WERI-Rb-1 (cell line): ENCODE data around the gene ANKRD7.

Source experiments
- DNase-seq: peaks from one replicate; pipeline ENCODE4 v3.0.0-alpha.2; 2020
- H3K27ac ChIP-seq: fragments of 250-450 bp; sonication (Bioruptor Pico); 2 replicates; pipeline ENCODE4 v1.5.1; 2020; ENCODE audit warnings: mild to moderate bottlenecking, moderate library complexity
- H3K27me3 ChIP-seq: fragments of 250-450 bp; sonication (Bioruptor Pico); 2 replicates; pipeline ENCODE4 v1.5.1; 2021; ENCODE audit warnings: mild to moderate bottlenecking, low read depth, moderate library complexity; ENCODE audit not compliant: insufficient read depth, severe bottlenecking
- H3K36me3 ChIP-seq: fragments of 250-450 bp; sonication (Bioruptor Pico); 2 replicates; pipeline ENCODE4 v1.5.1; 2020; ENCODE audit warnings: mild to moderate bottlenecking, moderate library complexity
- H3K4me3 ChIP-seq: 2 replicates; pipeline ENCODE4 v1.5.1; 2011; ENCODE audit warnings: low read depth, mild to moderate bottlenecking, control low read depth, low read length
- H3K9me3 ChIP-seq: fragments of 250-450 bp; sonication (Bioruptor Pico); 2 replicates; pipeline ENCODE4 v1.5.1; 2021; ENCODE audit warnings: mild to moderate bottlenecking, moderate library complexity; ENCODE audit not compliant: severe bottlenecking
- TF ChIP-seq, protein P1 (sequence below): IDR thresholded peaks from 2 replicates; pipeline ENCODE4 v1.5.1; 2011; ENCODE audit warnings: low read depth, mild to moderate bottlenecking, control low read depth, inconsistent platforms, low read length

The ANKRD7 gene

DNA sequence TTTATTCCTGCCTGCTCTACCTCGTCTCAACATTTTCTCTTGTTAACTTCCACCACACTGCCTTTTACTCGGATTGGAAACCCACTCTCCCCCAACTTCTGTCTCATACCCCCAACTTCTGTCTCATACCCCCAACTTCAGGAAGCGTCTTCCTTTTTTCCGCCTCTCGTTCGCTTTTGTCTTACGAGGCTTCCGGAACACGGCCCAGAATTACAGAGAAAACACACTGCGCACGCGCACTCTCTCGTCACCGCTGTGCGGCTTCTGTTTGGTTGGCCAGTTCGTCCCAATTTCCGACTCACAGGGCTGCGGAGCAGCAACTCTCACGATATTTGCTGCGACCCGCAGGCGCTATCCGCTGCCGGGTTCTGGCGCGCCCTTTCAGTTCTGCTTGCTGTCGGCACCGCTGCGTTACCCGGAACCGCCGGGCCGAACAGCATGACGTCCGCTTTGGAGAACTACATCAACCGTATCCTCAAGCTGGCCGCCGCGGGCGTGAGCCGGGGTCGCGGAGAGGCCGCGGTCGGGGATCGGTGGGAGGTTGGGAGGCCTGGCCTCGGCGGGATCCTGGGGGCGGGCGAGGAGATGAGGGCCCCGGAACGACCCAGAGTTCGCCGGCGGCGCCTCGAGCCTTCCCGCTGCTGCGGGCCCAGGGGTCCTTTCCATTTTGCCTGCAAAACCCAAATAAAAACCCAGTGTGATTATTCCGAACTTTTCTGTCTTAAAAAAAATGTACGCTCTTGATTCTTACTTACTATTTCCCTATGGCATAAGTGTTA is 40.5 kb upstream of the ANKRD7 start, which contains the start of gene LSM8:
Gene LSM8, plus strand, starts transcription at position 379 of the 779 bp plus-strand sequence. Its CDS starts 60 bp downstream, at position 439.
- Histone ChIP-seq H3K36me3 (peaks cover 35% of the 10 kb centered on the region), H3K4me3 (peak within 1 kb of the TSS; percentile 87), H3K27ac (peak within 1 kb of the TSS; percentile 98), H3K9me3 (peaks cover 2% of the 10 kb centered on the region), H3K27me3 (no peaks in the 10 kb centered on the region)
- TF ChIP-seq, protein P1, sequence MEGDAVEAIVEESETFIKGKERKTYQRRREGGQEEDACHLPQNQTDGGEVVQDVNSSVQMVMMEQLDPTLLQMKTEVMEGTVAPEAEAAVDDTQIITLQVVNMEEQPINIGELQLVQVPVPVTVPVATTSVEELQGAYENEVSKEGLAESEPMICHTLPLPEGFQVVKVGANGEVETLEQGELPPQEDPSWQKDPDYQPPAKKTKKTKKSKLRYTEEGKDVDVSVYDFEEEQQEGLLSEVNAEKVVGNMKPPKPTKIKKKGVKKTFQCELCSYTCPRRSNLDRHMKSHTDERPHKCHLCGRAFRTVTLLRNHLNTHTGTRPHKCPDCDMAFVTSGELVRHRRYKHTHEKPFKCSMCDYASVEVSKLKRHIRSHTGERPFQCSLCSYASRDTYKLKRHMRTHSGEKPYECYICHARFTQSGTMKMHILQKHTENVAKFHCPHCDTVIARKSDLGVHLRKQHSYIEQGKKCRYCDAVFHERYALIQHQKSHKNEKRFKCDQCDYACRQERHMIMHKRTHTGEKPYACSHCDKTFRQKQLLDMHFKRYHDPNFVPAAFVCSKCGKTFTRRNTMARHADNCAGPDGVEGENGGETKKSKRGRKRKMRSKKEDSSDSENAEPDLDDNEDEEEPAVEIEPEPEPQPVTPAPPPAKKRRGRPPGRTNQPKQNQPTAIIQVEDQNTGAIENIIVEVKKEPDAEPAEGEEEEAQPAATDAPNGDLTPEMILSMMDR, result no peak
- peak; percentile 96 for DNase-seq

- peaks cover 41% of the 10 kb centered on the region for H3K36me3 ChIP-seq
- H3K27me3 ChIP-seq, result no peaks in the 10 kb centered on the region
- TF ChIP-seq, protein P1, result no peak
- DNase-seq, result no peak
- peaks cover 2% of the 10 kb centered on the region for H3K9me3 ChIP-seq
- H3K27ac ChIP-seq, result peak overlapping the region; percentile 98
- H3K4me3 ChIP-seq, result peak overlapping the region; percentile 87
Observed at GRCh38 chr7:118184565-118184940, 40.0 kb upstream of the ANKRD7 start.

- H3K27me3 ChIP-seq, result no peaks in the 10 kb centered on the region
- TF ChIP-seq, protein P1, result no peak
- H3K36me3 ChIP-seq, result peaks cover 48% of the 10 kb centered on the region
- H3K4me3 ChIP-seq, result peak overlapping the region; percentile 87
- no peak for DNase-seq
- no peak overlapping the region for H3K27ac ChIP-seq
- H3K9me3 ChIP-seq, result peaks cover 2% of the 10 kb centered on the region
Observed at GRCh38 chr7:118185163-118185860, 39.2 kb upstream of the ANKRD7 start.

GRCh38 chr7:118186501-118186900 is 38.0 kb upstream of the ANKRD7 start:
- H3K27me3 ChIP-seq, result no peaks in the 10 kb centered on the region
- H3K36me3 ChIP-seq, result peaks cover 51% of the 10 kb centered on the region

GRCh38 chr7:118194571-118194970 is 29.9 kb upstream of the ANKRD7 start:
- H3K27me3 ChIP-seq, result no peaks in the 10 kb centered on the region
- no peaks in the 10 kb centered on the region for H3K9me3 ChIP-seq
- TF ChIP-seq, protein P1, result no peak
- H3K27ac ChIP-seq, result no peak overlapping the region
- no peak overlapping the region for H3K4me3 ChIP-seq
- no peak for DNase-seq
- H3K36me3 ChIP-seq, result peaks cover 15% of the 10 kb centered on the region

More at GRCh38 chr7:118186501-118186900, 38.0 kb upstream of the ANKRD7 start:
- Histone ChIP-seq H3K27ac (no peak overlapping the region), H3K9me3 (peaks cover 2% of the 10 kb centered on the region), H3K4me3 (no peak overlapping the region)
- TF ChIP-seq, protein P1, result no peak
- no peak for DNase-seq
